Activated CD4-positive, CD25-positive, alpha-beta regulatory T cell (primary cell): ENCODE results near the gene CNTN6.

Experiments used
- DNase-seq, 4 experiments: peaks; one replicate each; lab custom pipeline; 2025; lab: John Stamatoyannopoulos, UW

CNTN6 gene

GRCh38 chr3:1421577-1421976 is 328.8 kb downstream of the CNTN6 start:
- no peak for DNase-seq

- DNase-seq, result no peak
Measured at GRCh38 chr3:1423566-1424089, 330.8 kb downstream of the CNTN6 start.

GRCh38 chr3:1439395-1439794 is 346.6 kb downstream of the CNTN6 start:
- DNase-seq, result no peak

GRCh38 chr3:1442271-1442670 is 349.4 kb downstream of the CNTN6 start:
- no peak for DNase-seq

- DNase-seq, result no peak
Measured at GRCh38 chr3:1444195-1444594, 351.4 kb downstream of the CNTN6 start.

GRCh38 chr3:1446531-1446930 is 353.7 kb downstream of the CNTN6 start:
- DNase-seq, result no peak

- no peak for DNase-seq
Measured at GRCh38 chr3:1447452-1447851, 354.6 kb downstream of the CNTN6 start.

GRCh38 chr3:1448443-1448842 is 355.6 kb downstream of the CNTN6 start:
- DNase-seq, result no peak
